Astrocyte (in vitro differentiated cells and primary cell): ENCODE measurements around the gene DYRK4. TPM values are rescaled to one million over a fixed set of nuclear protein-coding genes. Genes with fewer than 3 reads are reported as not detected.

Experiments used
- DNase-seq: peaks from one replicate; pipeline ENCODE4 v3.0.0-alpha.2; 2010; ENCODE audit warnings: low read depth
- FAIRE-seq: peaks from 2 replicates; lab custom pipeline; 2011; peaks lifted over from hg19 to GRCh38; lab: Jason Lieb, UNC
- H2AFZ ChIP-seq: 2 replicates; pipeline ENCODE4 v1.6.0; 2012; ENCODE audit warnings: low read depth, low read length, inconsistent platforms
- H3K27ac ChIP-seq: 2 replicates; pipeline ENCODE4 v1.5.1; 2011; ENCODE audit warnings: low read depth, low read length, inconsistent platforms
- H3K27me3 ChIP-seq: 2 replicates; pipeline ENCODE4 v1.6.0; 2011; ENCODE audit warnings: low read length, inconsistent platforms; ENCODE audit not compliant: insufficient read depth
- H3K36me3 ChIP-seq: 2 replicates; pipeline ENCODE4 v1.5.1; 2011; ENCODE audit warnings: low read length, inconsistent platforms; ENCODE audit not compliant: insufficient read depth
- H3K4me1 ChIP-seq: 2 replicates; pipeline ENCODE4 v1.5.1; 2011; ENCODE audit warnings: low read length, inconsistent platforms; ENCODE audit not compliant: insufficient read depth
- H3K4me2 ChIP-seq: 2 replicates; pipeline ENCODE4 v1.6.0; 2012; ENCODE audit warnings: low read length, inconsistent platforms
- H3K4me3 ChIP-seq: 2 replicates; pipeline ENCODE4 v1.5.1; 2011; ENCODE audit warnings: low read depth, mild to moderate bottlenecking, low read length, inconsistent platforms; ENCODE audit not compliant: insufficient read depth
- H3K79me2 ChIP-seq: 2 replicates; pipeline ENCODE4 v1.6.0; 2012; ENCODE audit warnings: mild to moderate bottlenecking, low read length, inconsistent platforms; ENCODE audit not compliant: insufficient read depth
- H3K9ac ChIP-seq: 2 replicates; pipeline ENCODE4 v1.6.0; 2012; ENCODE audit warnings: mild to moderate bottlenecking, low read length, inconsistent platforms
- H3K9me3 ChIP-seq: 2 replicates; pipeline ENCODE4 v1.5.1; 2012; ENCODE audit warnings: low read depth, mild to moderate bottlenecking, low read length, inconsistent platforms; ENCODE audit not compliant: insufficient read depth
- H4K20me1 ChIP-seq: 2 replicates; pipeline ENCODE4 v1.6.0; 2012; ENCODE audit warnings: low read length, inconsistent platforms; ENCODE audit not compliant: insufficient read depth
- H3K27ac Mint-ChIP-seq: one replicate; pipeline ENCODE4 v1.8.0; 2021; ENCODE audit warnings: mild to moderate bottlenecking, mixed read lengths; ENCODE audit not compliant: unreplicated experiment
- H3K27me3 Mint-ChIP-seq: one replicate; pipeline ENCODE4 v1.8.0; 2021; ENCODE audit warnings: low read depth, mixed read lengths; ENCODE audit not compliant: unreplicated experiment
- H3K36me3 Mint-ChIP-seq: one replicate; pipeline ENCODE4 v1.8.0; 2021; ENCODE audit warnings: low read depth, mixed read lengths; ENCODE audit not compliant: unreplicated experiment
- H3K4me1 Mint-ChIP-seq: one replicate; pipeline ENCODE4 v1.8.0; 2021; ENCODE audit warnings: low read depth, mixed read lengths; ENCODE audit not compliant: unreplicated experiment
- H3K4me3 Mint-ChIP-seq: one replicate; pipeline ENCODE4 v1.8.0; 2021; ENCODE audit warnings: mild to moderate bottlenecking, moderate library complexity, mixed read lengths; ENCODE audit not compliant: unreplicated experiment
- H3K9me3 Mint-ChIP-seq: one replicate; pipeline ENCODE4 v1.8.0; 2021; ENCODE audit warnings: mild to moderate bottlenecking, mixed read lengths; ENCODE audit not compliant: unreplicated experiment
- EZH2 ChIP-seq: IDR thresholded peaks from 2 replicates; pipeline ENCODE4 v1.6.1; 2012; ENCODE audit warnings: mild to moderate bottlenecking, low read length, inconsistent platforms; ENCODE audit not compliant: insufficient read depth
- total RNA-seq: library from RNA; stranded (reverse); gene quantifications from 2 replicates; pipeline ENCODE4 v1.2.1, GENCODE V29; 2021
- TF ChIP-seq, protein P1 (sequence below): IDR thresholded peaks from 2 replicates; pipeline ENCODE4 v1.5.1; 2011; ENCODE audit warnings: low read depth, mild to moderate bottlenecking, inconsistent platforms, low read length, moderate library complexity; ENCODE audit not compliant: insufficient read depth

DYRK4 gene
- total RNA-seq, 1 donor from 2014 or later = 33.9 TPM

DNA sequence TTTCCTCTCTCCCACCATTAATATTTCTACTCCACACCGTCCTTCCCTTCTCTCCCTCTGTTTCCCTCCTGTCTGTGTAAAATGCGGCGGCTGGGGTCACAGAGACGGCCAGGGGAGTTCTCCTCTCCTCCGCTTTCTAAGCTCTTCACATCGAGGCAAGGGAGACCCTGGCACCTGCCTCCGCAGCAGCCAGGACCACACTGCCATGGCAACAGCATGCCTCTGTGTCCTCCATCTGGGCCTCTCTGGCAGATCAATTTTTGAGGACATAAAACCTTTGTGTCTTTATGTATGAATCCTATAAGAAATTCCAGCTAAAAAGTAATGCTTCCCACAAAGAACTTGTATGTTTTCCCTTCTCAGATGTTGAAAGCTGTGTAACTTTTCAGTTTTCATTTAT is 41.4 kb downstream of the DYRK4 start:
- Mint-ChIP-seq H3K9me3 (no peaks in the 10 kb centered on the region), H3K36me3 (peaks cover 3% of the 10 kb centered on the region), H3K4me3 (no peak overlapping the region), H3K4me1 (no peaks in the 10 kb centered on the region), H3K27ac (no peak overlapping the region), H3K27me3 (peaks cover 10% of the 10 kb centered on the region)
- H3K27ac ChIP-seq = no peak overlapping the region
- H3K9me3 ChIP-seq = no peaks in the 10 kb centered on the region
- H3K36me3 ChIP-seq = no peaks in the 10 kb centered on the region
- H2AFZ ChIP-seq = no peak overlapping the region
- no peak overlapping the region for H3K9ac ChIP-seq
- DNase-seq = no peak
- peaks cover 3% of the 10 kb centered on the region for H3K4me1 ChIP-seq
- FAIRE-seq = no peak
- H3K27me3 ChIP-seq = peaks cover 14% of the 10 kb centered on the region
- peaks cover 29% of the 10 kb centered on the region for H3K79me2 ChIP-seq
- no peak overlapping the region for H3K4me2 ChIP-seq
- no peak overlapping the region for H3K4me3 ChIP-seq
- TF ChIP-seq, protein P1, sequence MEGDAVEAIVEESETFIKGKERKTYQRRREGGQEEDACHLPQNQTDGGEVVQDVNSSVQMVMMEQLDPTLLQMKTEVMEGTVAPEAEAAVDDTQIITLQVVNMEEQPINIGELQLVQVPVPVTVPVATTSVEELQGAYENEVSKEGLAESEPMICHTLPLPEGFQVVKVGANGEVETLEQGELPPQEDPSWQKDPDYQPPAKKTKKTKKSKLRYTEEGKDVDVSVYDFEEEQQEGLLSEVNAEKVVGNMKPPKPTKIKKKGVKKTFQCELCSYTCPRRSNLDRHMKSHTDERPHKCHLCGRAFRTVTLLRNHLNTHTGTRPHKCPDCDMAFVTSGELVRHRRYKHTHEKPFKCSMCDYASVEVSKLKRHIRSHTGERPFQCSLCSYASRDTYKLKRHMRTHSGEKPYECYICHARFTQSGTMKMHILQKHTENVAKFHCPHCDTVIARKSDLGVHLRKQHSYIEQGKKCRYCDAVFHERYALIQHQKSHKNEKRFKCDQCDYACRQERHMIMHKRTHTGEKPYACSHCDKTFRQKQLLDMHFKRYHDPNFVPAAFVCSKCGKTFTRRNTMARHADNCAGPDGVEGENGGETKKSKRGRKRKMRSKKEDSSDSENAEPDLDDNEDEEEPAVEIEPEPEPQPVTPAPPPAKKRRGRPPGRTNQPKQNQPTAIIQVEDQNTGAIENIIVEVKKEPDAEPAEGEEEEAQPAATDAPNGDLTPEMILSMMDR = no peak
- TF ChIP-seq EZH2 = no peak
- H4K20me1 ChIP-seq = no peaks in the 10 kb centered on the region

DNA sequence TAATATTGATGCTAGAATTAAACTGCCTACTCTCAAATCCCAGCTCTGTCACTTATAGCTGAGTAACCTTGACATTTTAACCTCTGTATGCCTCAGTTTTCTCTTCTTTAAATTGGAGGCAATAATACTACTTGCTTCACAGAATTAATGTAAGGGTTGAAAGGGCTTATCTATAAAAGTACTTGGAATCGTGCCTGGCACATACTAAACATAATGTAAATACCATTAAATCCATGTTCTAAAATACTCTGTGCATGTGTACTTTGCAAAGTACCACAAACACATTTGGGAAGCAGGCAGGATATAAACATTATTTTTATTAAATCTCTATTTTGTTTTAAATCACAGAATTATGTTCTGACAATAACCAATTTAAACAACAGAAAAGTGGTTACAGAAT is 41.9 kb downstream of the DYRK4 start:
- FAIRE-seq = no peak

DNA sequence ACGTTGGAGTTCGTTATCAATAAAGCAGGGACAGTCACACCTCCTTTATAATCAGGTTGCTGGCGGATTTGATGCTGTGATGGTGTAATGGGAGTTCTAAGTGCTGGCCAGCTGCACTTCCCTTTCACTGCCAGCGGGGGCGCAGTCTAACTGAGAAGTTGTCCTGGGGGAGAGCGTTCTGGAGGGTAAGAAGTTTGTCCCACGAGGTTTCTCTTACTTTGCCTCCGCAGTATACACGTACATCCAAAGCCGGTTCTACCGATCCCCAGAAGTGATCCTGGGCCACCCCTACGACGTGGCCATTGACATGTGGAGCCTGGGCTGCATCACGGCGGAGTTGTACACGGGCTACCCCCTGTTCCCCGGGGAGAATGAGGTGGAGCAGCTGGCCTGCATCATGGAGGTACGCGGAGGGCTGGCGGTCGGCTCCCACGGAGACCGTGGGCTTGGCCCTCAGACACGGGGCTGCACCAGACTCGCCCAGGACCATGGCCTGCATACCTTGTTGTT is 42.7 kb downstream of the DYRK4 start:
- H3K4me1 Mint-ChIP-seq = no peaks in the 10 kb centered on the region
- peak overlapping the region; percentile 92 for H3K4me3 ChIP-seq
- FAIRE-seq = peak; percentile 50
- H3K79me2 ChIP-seq = peaks cover 29% of the 10 kb centered on the region
- H3K9me3 Mint-ChIP-seq = no peaks in the 10 kb centered on the region
- H4K20me1 ChIP-seq = no peaks in the 10 kb centered on the region
- peak overlapping the region; percentile 97 for H3K4me3 Mint-ChIP-seq
- peaks cover 10% of the 10 kb centered on the region for H3K27me3 Mint-ChIP-seq
- peak overlapping the region; percentile 81 for H3K27ac Mint-ChIP-seq
- peaks cover 6% of the 10 kb centered on the region for H3K36me3 Mint-ChIP-seq
- no peaks in the 10 kb centered on the region for H3K9me3 ChIP-seq
- TF ChIP-seq, protein P1 = peak; percentile 99
- TF ChIP-seq EZH2 = no peak
- no peaks in the 10 kb centered on the region for H3K36me3 ChIP-seq
- peaks cover 14% of the 10 kb centered on the region for H3K27me3 ChIP-seq
- peak overlapping the region; percentile 92 for H3K9ac ChIP-seq
- peak overlapping the region; percentile 83 for H3K4me2 ChIP-seq
- peak overlapping the region; percentile 98 for H2AFZ ChIP-seq
- peak; percentile 79 for DNase-seq
- peaks cover 3% of the 10 kb centered on the region for H3K4me1 ChIP-seq
- H3K27ac ChIP-seq = peak overlapping the region; percentile 85

More for the DNA sequence above, 41.9 kb downstream of the DYRK4 start:
- no peak for DNase-seq
- H3K4me3 Mint-ChIP-seq = no peak overlapping the region
- peaks cover 3% of the 10 kb centered on the region for H3K4me1 ChIP-seq
- H3K4me1 Mint-ChIP-seq = no peaks in the 10 kb centered on the region
- H3K9me3 Mint-ChIP-seq = no peaks in the 10 kb centered on the region
- H3K4me2 ChIP-seq = no peak overlapping the region
- no peak overlapping the region for H3K9ac ChIP-seq
- H3K27me3 Mint-ChIP-seq = peaks cover 10% of the 10 kb centered on the region
- H3K36me3 ChIP-seq = no peaks in the 10 kb centered on the region
- peaks cover 14% of the 10 kb centered on the region for H3K27me3 ChIP-seq
- H3K4me3 ChIP-seq = no peak overlapping the region
- no peaks in the 10 kb centered on the region for H4K20me1 ChIP-seq
- peaks cover 6% of the 10 kb centered on the region for H3K36me3 Mint-ChIP-seq
- H3K9me3 ChIP-seq = no peaks in the 10 kb centered on the region
- TF ChIP-seq, protein P1 = no peak
- no peak for TF ChIP-seq EZH2
- no peak overlapping the region for H3K27ac ChIP-seq
- no peak overlapping the region for H2AFZ ChIP-seq
- H3K79me2 ChIP-seq = peaks cover 29% of the 10 kb centered on the region
- H3K27ac Mint-ChIP-seq = no peak overlapping the region
